BLaER1 (cell line): Measurements from ENCODE around the gene ODAD2.

ENCODE experiments used
- H3K27ac ChIP-seq: shearing (Covaris generic); formaldehyde crosslinking; 2 replicates; pipeline ENCODE4 v1.8.1; 2022
- H3K27me3 ChIP-seq: shearing (Covaris generic); formaldehyde crosslinking; 2 replicates; pipeline ENCODE4 v1.8.1; 2022
- H3K36me3 ChIP-seq: shearing (Covaris generic); formaldehyde crosslinking; 2 replicates; pipeline ENCODE4 v1.8.1; 2022
- H3K4me1 ChIP-seq: shearing (Covaris generic); formaldehyde crosslinking; 2 replicates; pipeline ENCODE4 v1.8.1; 2022
- H3K4me2 ChIP-seq: shearing (Covaris generic); formaldehyde crosslinking; 2 replicates; pipeline ENCODE4 v1.8.1; 2022
- H3K4me3 ChIP-seq: shearing (Covaris generic); formaldehyde crosslinking; 2 replicates; pipeline ENCODE4 v1.8.1; 2022
- H3K9ac ChIP-seq: shearing (Covaris generic); formaldehyde crosslinking; 2 replicates; pipeline ENCODE4 v1.8.1; 2022
- H3K9me3 ChIP-seq: shearing (Covaris generic); formaldehyde crosslinking; 2 replicates; pipeline ENCODE4 v1.8.1; 2022
- H4K20me1 ChIP-seq: shearing (Covaris generic); formaldehyde crosslinking; 2 replicates; pipeline ENCODE4 v1.8.1; 2022
- Cebpa-rat ChIP-seq: shearing (Covaris generic); IDR thresholded peaks from 2 replicates; pipeline ENCODE4 v1.8.1; 2022

The ODAD2 gene

GRCh38 chr10:27820637-27821036, 178.2 kb downstream of the ODAD2 start:
- Histone ChIP-seq H3K4me1 (no peaks in the 10 kb centered on the region), H3K27me3 (no peaks in the 10 kb centered on the region), H4K20me1 (no peaks in the 10 kb centered on the region), H3K27ac (no peak overlapping the region), H3K36me3 (no peaks in the 10 kb centered on the region), H3K9ac (no peak overlapping the region), H3K9me3 (no peaks in the 10 kb centered on the region), H3K4me2 (no peak overlapping the region), H3K4me3 (no peak overlapping the region)
- TF ChIP-seq Cebpa-rat = no peak

- H4K20me1 ChIP-seq = no peaks in the 10 kb centered on the region
- no peak for TF ChIP-seq Cebpa-rat
- H3K9me3 ChIP-seq = no peaks in the 10 kb centered on the region
- H3K27ac ChIP-seq = no peak overlapping the region
- H3K27me3 ChIP-seq = no peaks in the 10 kb centered on the region
- no peaks in the 10 kb centered on the region for H3K36me3 ChIP-seq
- H3K9ac ChIP-seq = no peak overlapping the region
- no peaks in the 10 kb centered on the region for H3K4me1 ChIP-seq
- no peak overlapping the region for H3K4me2 ChIP-seq
- no peak overlapping the region for H3K4me3 ChIP-seq
These were observed 178.9 kb downstream of the ODAD2 start for GRCh38 chr10:27819781-27820531.

- no peak overlapping the region for H3K27ac ChIP-seq
- no peaks in the 10 kb centered on the region for H3K27me3 ChIP-seq
- TF ChIP-seq Cebpa-rat = no peak
- no peaks in the 10 kb centered on the region for H3K36me3 ChIP-seq
- no peaks in the 10 kb centered on the region for H4K20me1 ChIP-seq
- H3K4me2 ChIP-seq = no peak overlapping the region
- H3K4me1 ChIP-seq = no peaks in the 10 kb centered on the region
- no peaks in the 10 kb centered on the region for H3K9me3 ChIP-seq
- no peak overlapping the region for H3K4me3 ChIP-seq
- H3K9ac ChIP-seq = no peak overlapping the region
These were observed 182.6 kb downstream of the ODAD2 start for GRCh38 chr10:27816320-27816719.

- Histone ChIP-seq H3K27me3 (no peaks in the 10 kb centered on the region), H3K36me3 (no peaks in the 10 kb centered on the region), H3K4me2 (no peak overlapping the region), H3K4me1 (no peaks in the 10 kb centered on the region), H3K9ac (no peak overlapping the region), H3K27ac (no peak overlapping the region), H3K4me3 (no peak overlapping the region), H3K9me3 (no peaks in the 10 kb centered on the region), H4K20me1 (no peaks in the 10 kb centered on the region)
- TF ChIP-seq Cebpa-rat = no peak
These were observed 183.0 kb downstream of the ODAD2 start for GRCh38 chr10:27815846-27816245.

- Histone ChIP-seq H3K27ac (no peak overlapping the region), H3K9me3 (no peaks in the 10 kb centered on the region), H3K9ac (no peak overlapping the region), H3K27me3 (no peaks in the 10 kb centered on the region), H3K4me2 (no peak overlapping the region), H3K4me3 (no peak overlapping the region), H3K36me3 (no peaks in the 10 kb centered on the region), H4K20me1 (no peaks in the 10 kb centered on the region), H3K4me1 (no peaks in the 10 kb centered on the region)
- no peak for TF ChIP-seq Cebpa-rat
These were observed 183.6 kb downstream of the ODAD2 start for GRCh38 chr10:27815261-27815660.

GRCh38 chr10:27805180-27805579, 193.7 kb downstream of the ODAD2 start:
- no peak for TF ChIP-seq Cebpa-rat
- H3K9me3 ChIP-seq = no peaks in the 10 kb centered on the region

GRCh38 chr10:27804136-27804535, 194.7 kb downstream of the ODAD2 start:
- no peak overlapping the region for H3K4me3 ChIP-seq
- no peak overlapping the region for H3K27ac ChIP-seq
- no peak overlapping the region for H3K9ac ChIP-seq
- H3K27me3 ChIP-seq = no peaks in the 10 kb centered on the region
- H3K4me2 ChIP-seq = no peak overlapping the region
- TF ChIP-seq Cebpa-rat = no peak
- H3K36me3 ChIP-seq = no peaks in the 10 kb centered on the region
- H3K4me1 ChIP-seq = no peaks in the 10 kb centered on the region
- no peaks in the 10 kb centered on the region for H3K9me3 ChIP-seq
- no peaks in the 10 kb centered on the region for H4K20me1 ChIP-seq

More at GRCh38 chr10:27805180-27805579, 193.7 kb downstream of the ODAD2 start:
- Histone ChIP-seq H3K4me3 (no peak overlapping the region), H4K20me1 (no peaks in the 10 kb centered on the region), H3K36me3 (no peaks in the 10 kb centered on the region), H3K4me1 (no peaks in the 10 kb centered on the region), H3K27me3 (no peaks in the 10 kb centered on the region), H3K4me2 (no peak overlapping the region), H3K9ac (no peak overlapping the region), H3K27ac (no peak overlapping the region)

GRCh38 chr10:27801171-27801785, 197.6 kb downstream of the ODAD2 start:
- H3K4me1 ChIP-seq = no peaks in the 10 kb centered on the region
- H3K36me3 ChIP-seq = no peaks in the 10 kb centered on the region
- no peaks in the 10 kb centered on the region for H3K9me3 ChIP-seq
- H3K27me3 ChIP-seq = no peaks in the 10 kb centered on the region
- no peak overlapping the region for H3K9ac ChIP-seq
- H3K4me2 ChIP-seq = no peak overlapping the region
- no peaks in the 10 kb centered on the region for H4K20me1 ChIP-seq
- no peak overlapping the region for H3K4me3 ChIP-seq
- no peak overlapping the region for H3K27ac ChIP-seq
- TF ChIP-seq Cebpa-rat = no peak

GRCh38 chr10:27799046-27799445, 199.8 kb downstream of the ODAD2 start:
- no peaks in the 10 kb centered on the region for H3K9me3 ChIP-seq
- H3K4me2 ChIP-seq = no peak overlapping the region
- H3K36me3 ChIP-seq = no peaks in the 10 kb centered on the region
- no peak overlapping the region for H3K9ac ChIP-seq
- H4K20me1 ChIP-seq = no peaks in the 10 kb centered on the region
- H3K4me3 ChIP-seq = no peak overlapping the region
- no peak for TF ChIP-seq Cebpa-rat
- H3K4me1 ChIP-seq = no peaks in the 10 kb centered on the region
- no peak overlapping the region for H3K27ac ChIP-seq
- no peaks in the 10 kb centered on the region for H3K27me3 ChIP-seq

GRCh38 chr10:27794157-27794556, 204.7 kb downstream of the ODAD2 start:
- Histone ChIP-seq H3K9ac (no peak overlapping the region), H3K9me3 (no peaks in the 10 kb centered on the region)

More at GRCh38 chr10:27794157-27794556, 204.7 kb downstream of the ODAD2 start:
- no peak overlapping the region for H3K4me2 ChIP-seq
- no peaks in the 10 kb centered on the region for H3K36me3 ChIP-seq
- H3K4me1 ChIP-seq = no peaks in the 10 kb centered on the region
- H3K27ac ChIP-seq = no peak overlapping the region
- no peaks in the 10 kb centered on the region for H4K20me1 ChIP-seq
- no peak overlapping the region for H3K4me3 ChIP-seq
- no peak for TF ChIP-seq Cebpa-rat
- no peaks in the 10 kb centered on the region for H3K27me3 ChIP-seq
